ENCODE results near the gene RFC1.

- TF ChIP-seq CTCF (IDR thresholded peaks at IDR 0.05) (no peak), POLR2A (IDR thresholded peaks at IDR 0.05) (no peak)
Observed at GRCh38 chr4:39280770-39281169, 85.4 kb downstream of the RFC1 start.
